Right atrium auricular region (tissue), 2 donors: Measurements from ENCODE around the gene ICAM3. TPM values are rescaled to one million over a fixed set of nuclear protein-coding genes. Genes with fewer than 3 reads are reported as not detected.

Source experiments
- DNase-seq: peaks from one replicate; pipeline ENCODE4 v3.0.0-alpha.2; 2019; ENCODE audit warnings: low spot score
- H3K27ac ChIP-seq, 2 donors: fragments of 200-600 bp; sonication (generic); 1 replicate in 1 of 2; 2 replicates in 1 of 2; pipeline ENCODE4 v1.5.1; 2016 to 2019
- H3K27me3 ChIP-seq, 2 donors: fragments of 200-600 bp; sonication (generic); one replicate each; pipeline versions ENCODE4 v1.5.1 to v1.6.0; 2017 to 2019
- H3K36me3 ChIP-seq: fragments of 200-600 bp; sonication (generic); one replicate; pipeline ENCODE4 v1.5.1; 2016
- H3K4me1 ChIP-seq, 2 donors: fragments of 200-600 bp; sonication (generic); one replicate each; pipeline versions ENCODE4 v1.5.1 to v1.6.0; 2017 to 2019
- H3K4me3 ChIP-seq, 2 donors: fragments of 200-600 bp; sonication (generic); 1 replicate in 1 of 2; 2 replicates in 1 of 2; pipeline ENCODE4 v1.5.1; 2017 to 2019; ENCODE audit warnings: mild to moderate bottlenecking in 1 of 2, moderate library complexity in 1 of 2
- H3K9me3 ChIP-seq, 2 donors: fragments of 200-600 bp; sonication (generic); one replicate each; pipeline ENCODE4 v1.5.1; 2019
- total RNA-seq, 2 donors: library from RNA; depleted of rRNA; stranded (reverse); fragments of >200 nt; gene quantifications; one replicate each; pipeline ENCODE4 v1.1.0, GENCODE V29; 2016
- TF ChIP-seq, protein P1 (sequence below), 2 donors: fragments of 200-600 bp; sonication (generic); IDR thresholded peaks; one replicate each; pipeline ENCODE4 v1.5.1; 2019; ENCODE audit warnings: antibody characterized with exemption in 2 of 2

The ICAM3 gene
- total RNA-seq, 2 donors from 2014 or later = 5.3 to 7.1 TPM

DNA sequence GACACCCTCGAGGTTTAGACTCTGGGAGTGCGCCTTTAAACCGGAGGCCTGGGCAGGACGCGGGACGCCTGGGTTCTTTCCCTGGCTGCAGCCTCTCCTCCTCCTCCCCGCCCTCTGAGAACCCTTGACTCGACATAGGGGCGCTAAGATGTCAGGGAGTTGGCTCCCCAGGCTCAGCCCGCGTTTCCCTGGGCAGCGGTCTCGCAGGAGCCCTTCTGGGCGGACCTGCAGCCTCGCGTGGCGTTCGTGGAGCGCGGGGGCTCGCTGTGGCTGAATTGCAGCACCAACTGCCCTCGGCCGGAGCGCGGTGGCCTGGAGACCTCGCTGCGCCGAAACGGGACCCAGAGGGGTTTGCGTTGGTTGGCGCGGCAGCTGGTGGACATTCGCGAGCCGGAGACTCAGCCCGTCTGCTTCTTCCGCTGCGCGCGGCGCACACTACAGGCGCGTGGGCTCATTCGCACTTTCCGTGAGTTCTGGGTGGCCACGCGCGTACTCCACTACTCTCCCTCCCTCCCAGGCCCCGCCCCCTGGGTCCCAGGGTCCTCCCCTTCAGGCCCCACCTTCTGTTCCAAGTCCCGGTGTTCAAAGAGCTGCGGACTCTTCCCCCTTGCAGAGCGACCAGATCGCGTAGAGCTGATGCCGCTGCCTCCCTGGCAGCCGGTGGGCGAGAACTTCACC is 48.4 kb downstream of the ICAM3 start:
- peaks cover 0 to 83% of the 10 kb centered on the region in 2 donors for H3K4me1 ChIP-seq
- DNase-seq = no peak

DNA sequence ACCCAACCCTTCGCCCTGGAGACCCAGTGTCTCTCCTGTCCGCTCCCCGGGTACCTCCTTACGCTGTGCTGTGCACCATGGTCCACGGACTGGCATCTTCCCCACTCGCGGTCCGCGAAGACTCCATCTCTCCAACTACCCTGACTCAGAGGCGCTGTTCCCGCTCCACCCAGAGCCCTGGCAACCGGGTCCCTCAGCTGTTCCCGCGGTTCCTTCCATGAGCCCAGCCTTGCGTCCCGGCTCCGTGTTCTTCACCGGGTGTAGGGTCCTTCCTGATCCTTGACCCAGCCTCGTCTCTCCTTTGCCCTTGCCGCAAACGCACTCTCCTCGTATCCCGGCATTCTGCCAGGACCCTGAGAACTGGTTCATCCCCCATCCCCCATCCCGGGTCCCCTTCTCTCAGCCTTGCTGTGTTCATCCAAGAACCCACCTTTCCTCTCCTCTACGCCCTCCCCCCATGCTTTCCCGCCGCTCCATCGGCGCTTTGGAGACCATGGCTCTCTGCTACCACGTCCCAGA is 49.0 kb downstream of the ICAM3 start:
- Histone ChIP-seq H3K4me1 (peaks cover 0 to 81% of the 10 kb centered on the region in 2 donors), H3K36me3 (no peaks in the 10 kb centered on the region), H3K4me3 (peak overlapping the region; percentile 18 to 41), H3K27ac (no peak overlapping the region), H3K9me3 (no peaks in the 10 kb centered on the region), H3K27me3 (peaks cover 39 to 56% of the 10 kb centered on the region in 2 donors)
- TF ChIP-seq, protein P1, sequence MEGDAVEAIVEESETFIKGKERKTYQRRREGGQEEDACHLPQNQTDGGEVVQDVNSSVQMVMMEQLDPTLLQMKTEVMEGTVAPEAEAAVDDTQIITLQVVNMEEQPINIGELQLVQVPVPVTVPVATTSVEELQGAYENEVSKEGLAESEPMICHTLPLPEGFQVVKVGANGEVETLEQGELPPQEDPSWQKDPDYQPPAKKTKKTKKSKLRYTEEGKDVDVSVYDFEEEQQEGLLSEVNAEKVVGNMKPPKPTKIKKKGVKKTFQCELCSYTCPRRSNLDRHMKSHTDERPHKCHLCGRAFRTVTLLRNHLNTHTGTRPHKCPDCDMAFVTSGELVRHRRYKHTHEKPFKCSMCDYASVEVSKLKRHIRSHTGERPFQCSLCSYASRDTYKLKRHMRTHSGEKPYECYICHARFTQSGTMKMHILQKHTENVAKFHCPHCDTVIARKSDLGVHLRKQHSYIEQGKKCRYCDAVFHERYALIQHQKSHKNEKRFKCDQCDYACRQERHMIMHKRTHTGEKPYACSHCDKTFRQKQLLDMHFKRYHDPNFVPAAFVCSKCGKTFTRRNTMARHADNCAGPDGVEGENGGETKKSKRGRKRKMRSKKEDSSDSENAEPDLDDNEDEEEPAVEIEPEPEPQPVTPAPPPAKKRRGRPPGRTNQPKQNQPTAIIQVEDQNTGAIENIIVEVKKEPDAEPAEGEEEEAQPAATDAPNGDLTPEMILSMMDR (IDR thresholded peaks at IDR 0.05) = no peak
- DNase-seq = no peak

More for the DNA sequence above, 48.4 kb downstream of the ICAM3 start:
- TF ChIP-seq, protein P1 (IDR thresholded peaks at IDR 0.05) = no peak
- Histone ChIP-seq H3K36me3 (no peaks in the 10 kb centered on the region), H3K4me3 (peak overlapping the region; percentile 18 to 41), H3K27ac (no peak overlapping the region), H3K27me3 (peaks cover 39 to 62% of the 10 kb centered on the region in 2 donors), H3K9me3 (no peaks in the 10 kb centered on the region)

DNA sequence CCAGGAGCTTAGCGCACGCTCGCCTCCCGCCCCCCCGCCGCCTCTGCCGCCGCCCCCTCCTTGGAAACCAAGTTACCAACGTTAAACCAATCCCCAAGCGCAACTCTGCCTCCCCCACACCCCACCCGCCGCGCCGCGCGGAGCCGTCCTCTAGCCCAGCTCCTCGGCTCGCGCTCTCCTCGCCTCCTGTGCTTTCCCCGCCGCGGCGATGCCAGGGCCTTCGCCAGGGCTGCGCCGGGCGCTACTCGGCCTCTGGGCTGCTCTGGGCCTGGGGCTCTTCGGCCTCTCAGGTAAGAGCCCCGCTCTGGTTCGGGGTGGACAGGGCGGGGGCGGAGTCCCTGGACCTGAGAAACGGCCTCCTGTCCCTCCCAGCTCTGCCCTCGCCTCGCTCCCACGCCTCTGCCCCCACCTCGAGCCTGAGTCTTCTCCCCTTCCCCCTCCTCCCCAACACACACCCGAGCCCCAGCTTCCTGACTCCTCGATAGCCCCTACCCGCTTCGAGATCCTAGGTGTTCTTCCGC is 49.5 kb downstream of the ICAM3 start, which contains the start of gene ICAM5:
Gene ICAM5 (plus strand): TSS at position 117 of the 521 bp plus-strand sequence. CDS start 92 bp downstream, at position 209.
- Histone ChIP-seq H3K4me3 (peak within 1 kb of the TSS; percentile 20 to 41), H3K9me3 (no peaks in the 10 kb centered on the region), H3K36me3 (peaks cover under 1% of the 10 kb centered on the region), H3K4me1 (peaks cover 0 to 77% of the 10 kb centered on the region in 2 donors), H3K27ac (no peak within 1 kb of the TSS), H3K27me3 (peaks cover 39 to 51% of the 10 kb centered on the region in 2 donors)
- TF ChIP-seq, protein P1 (IDR thresholded peaks at IDR 0.05) = no peak
- DNase-seq = no peak

DNA sequence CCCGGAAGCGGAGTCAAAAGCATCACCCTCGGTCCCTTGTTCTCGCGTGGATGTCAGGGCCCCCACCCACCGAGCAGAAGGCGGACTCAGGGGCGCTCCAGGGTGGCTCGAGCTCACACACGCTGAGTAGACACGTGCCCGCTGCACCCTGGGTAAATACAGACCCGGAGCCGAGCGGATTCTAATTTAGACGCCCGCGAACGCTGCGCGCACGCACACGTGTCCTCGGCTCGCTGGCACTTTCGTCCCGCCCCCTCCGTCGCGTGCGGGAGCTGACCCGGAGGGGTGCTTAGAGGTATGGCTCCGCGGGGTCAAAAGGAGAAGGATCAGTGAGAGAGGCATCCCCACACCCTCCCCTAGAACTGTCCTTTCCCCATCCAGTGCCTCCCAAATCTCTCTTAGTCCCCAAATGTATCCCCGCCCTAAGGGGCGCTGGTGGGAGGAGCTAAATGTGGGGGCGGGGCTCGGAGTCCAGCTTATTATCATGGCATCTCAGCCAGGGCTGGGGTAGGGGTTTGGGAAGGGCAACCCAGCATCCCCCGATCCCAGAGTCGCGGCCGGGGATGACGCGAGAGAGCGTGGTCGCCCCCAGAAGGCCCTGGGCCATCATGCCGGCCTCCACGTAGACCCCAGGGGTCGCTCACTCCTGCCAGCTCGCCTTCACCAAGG is 50.1 kb downstream of the ICAM3 start:
- Histone ChIP-seq H3K27ac (no peak overlapping the region), H3K4me1 (peaks cover 0 to 77% of the 10 kb centered on the region in 2 donors), H3K4me3 (peak overlapping the region; percentile 20 to 41), H3K27me3 (peaks cover 36 to 46% of the 10 kb centered on the region in 2 donors), H3K9me3 (no peaks in the 10 kb centered on the region), H3K36me3 (peaks cover 6% of the 10 kb centered on the region)
- TF ChIP-seq, protein P1 (IDR thresholded peaks at IDR 0.05) = no peak
- DNase-seq = no peak

DNA sequence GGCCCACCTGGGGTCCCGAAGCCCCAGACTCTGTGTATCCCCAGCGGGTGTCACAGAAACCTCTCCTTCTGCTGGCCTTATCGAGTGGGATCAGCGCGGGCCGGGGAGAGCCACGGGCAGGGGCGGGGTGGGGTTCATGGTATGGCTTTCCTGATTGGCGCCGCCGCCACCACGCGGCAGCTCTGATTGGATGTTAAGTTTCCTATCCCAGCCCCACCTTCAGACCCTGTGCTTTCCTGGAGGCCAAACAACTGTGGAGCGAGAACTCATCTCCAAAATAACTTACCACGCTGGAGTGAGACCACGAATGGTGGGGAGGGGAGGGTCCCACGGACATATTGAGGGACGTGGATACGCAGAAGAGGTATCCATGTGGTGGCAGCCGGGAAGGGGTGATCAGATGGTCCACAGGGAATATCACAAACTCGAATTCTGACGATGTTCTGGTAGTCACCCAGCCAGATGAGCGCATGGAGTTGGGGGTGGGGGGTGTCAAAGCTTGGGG is 50.7 kb downstream of the ICAM3 start:
- Histone ChIP-seq H3K4me1 (peaks cover 0 to 77% of the 10 kb centered on the region in 2 donors), H3K27me3 (peaks cover 31 to 40% of the 10 kb centered on the region in 2 donors), H3K4me3 (peak overlapping the region in 1 of 2 donors; percentile 41), H3K36me3 (peaks cover 12% of the 10 kb centered on the region), H3K9me3 (no peaks in the 10 kb centered on the region), H3K27ac (no peak overlapping the region)
- no peak for DNase-seq
- TF ChIP-seq, protein P1 (IDR thresholded peaks at IDR 0.05) = no peak
